GM12801 (cell line): ENCODE measurements around the gene PCCA.

Source experiments
- TF ChIP-seq, protein P1 (sequence below): IDR thresholded peaks from one replicate; pipeline ENCODE4 v1.5.1; 2011; ENCODE audit warnings: control low read depth; ENCODE audit not compliant: insufficient read length; ENCODE audit errors: extremely low read depth

PCCA gene

DNA sequence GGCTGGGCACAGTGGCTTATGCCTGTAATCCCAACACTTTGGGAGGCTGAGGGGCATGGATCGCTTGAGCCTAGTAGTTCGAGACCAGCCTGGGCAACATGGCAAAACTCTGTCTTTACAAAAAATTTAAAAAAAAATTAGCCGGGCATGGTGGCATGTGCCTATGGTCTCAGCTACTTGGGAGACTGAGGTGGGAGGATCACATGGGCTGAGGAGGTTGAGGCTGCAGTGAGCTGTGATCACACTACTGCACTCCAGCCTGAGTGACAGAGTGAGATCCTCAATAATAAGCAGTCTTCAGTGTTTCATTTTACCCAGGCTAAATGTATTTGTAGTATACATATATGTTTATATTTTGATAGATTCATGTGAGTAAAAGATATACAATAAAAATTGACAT is 414.7 kb downstream of the PCCA start:
- TF ChIP-seq, protein P1, sequence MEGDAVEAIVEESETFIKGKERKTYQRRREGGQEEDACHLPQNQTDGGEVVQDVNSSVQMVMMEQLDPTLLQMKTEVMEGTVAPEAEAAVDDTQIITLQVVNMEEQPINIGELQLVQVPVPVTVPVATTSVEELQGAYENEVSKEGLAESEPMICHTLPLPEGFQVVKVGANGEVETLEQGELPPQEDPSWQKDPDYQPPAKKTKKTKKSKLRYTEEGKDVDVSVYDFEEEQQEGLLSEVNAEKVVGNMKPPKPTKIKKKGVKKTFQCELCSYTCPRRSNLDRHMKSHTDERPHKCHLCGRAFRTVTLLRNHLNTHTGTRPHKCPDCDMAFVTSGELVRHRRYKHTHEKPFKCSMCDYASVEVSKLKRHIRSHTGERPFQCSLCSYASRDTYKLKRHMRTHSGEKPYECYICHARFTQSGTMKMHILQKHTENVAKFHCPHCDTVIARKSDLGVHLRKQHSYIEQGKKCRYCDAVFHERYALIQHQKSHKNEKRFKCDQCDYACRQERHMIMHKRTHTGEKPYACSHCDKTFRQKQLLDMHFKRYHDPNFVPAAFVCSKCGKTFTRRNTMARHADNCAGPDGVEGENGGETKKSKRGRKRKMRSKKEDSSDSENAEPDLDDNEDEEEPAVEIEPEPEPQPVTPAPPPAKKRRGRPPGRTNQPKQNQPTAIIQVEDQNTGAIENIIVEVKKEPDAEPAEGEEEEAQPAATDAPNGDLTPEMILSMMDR: no peak

DNA sequence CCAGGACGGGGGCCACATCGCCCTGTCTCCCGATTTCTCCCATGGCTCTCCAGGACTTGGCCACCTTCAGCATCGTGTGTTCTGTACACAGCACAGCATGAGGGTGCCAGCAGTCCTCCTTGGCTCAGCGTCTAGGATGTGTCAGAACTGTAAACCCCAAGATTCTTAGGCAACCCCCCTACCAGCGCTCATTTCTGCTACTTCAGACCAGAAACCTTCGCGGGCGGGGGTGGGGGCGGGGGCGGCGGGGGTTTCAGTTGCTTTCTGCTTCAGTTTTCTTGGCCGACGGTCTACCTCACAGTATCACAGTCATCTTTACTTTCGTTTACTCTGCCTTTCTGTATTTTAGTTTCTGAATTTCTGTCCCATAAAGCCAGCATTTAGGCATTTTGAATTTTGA is 417.3 kb downstream of the PCCA start:
- TF ChIP-seq, protein P1: no peak

DNA sequence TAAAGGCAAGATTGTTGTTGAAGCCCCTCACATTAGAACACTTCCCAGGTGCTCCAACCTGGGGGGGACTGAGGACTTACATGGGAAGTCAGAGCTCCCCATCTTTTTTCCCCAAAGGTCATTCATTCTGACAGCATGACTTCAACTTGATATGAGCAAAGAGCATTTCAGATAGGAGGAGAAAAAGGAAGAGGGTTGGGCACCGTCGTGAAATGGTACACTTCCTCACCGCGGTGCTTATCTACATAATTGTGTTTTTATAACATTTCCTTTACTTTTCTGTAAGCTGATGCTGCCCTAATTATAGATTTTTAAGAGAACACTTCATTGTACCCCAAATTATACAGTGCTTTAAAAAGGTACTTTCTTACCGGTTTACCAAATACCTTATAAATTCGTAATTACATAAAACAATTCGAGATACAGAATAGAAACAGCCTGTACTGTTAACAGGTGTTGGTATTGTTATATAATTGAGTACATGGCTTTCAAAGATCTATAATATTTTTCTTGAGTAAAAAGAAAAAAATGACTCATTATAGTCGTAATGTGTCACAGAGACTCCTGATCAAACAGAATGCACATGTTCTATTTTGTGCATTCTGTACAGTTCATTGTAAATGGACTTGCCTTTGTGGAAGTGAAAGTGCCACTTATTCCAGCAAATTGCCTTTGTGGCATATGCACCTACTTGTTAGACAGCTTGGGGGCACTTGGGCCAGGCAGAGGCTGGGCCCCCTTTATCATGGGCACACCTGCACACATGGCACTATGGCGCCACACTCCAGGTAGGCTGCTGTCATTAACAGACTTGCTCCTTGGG is 417.9 kb downstream of the PCCA start:
- TF ChIP-seq, protein P1: no peak

DNA sequence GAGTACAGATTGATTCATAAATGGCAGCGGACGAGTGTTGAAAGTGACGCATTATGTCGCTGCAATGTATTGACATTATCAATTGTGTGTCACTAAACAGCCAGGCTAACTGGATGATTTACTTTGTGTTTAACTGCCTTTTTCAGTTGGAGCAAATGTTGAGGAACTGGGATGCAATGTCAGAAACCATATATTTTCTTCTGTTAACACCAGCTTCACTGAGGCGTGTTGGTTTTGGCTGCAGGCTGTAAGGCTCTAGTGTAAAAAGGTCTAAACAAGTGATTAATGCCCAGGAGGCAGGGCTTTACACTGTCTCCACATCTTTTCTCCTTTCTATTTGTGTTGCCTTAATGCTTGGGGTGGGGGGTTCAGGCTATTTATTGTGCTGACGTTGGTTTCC is 419.6 kb downstream of the PCCA start:
- TF ChIP-seq, protein P1: no peak

DNA sequence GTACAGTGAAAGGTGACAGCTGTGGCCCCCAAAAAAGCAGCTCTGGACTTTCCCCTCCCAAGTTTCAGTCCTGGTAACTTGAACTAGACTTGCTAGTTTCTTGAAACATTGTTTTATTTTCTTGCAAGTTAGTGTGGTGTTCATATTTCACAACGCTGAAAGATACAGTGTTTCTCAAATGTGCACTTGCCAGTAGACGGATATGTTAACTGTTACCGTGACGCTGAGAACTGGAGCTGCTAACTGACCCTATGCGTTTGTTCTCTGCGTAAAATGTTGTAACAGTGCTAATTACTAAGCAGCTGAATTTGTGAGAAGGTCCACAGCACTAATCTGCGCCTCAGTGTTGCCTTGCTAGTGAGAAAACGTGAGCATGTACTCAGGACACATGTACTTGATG is 420.1 kb downstream of the PCCA start:
- TF ChIP-seq, protein P1: no peak

DNA sequence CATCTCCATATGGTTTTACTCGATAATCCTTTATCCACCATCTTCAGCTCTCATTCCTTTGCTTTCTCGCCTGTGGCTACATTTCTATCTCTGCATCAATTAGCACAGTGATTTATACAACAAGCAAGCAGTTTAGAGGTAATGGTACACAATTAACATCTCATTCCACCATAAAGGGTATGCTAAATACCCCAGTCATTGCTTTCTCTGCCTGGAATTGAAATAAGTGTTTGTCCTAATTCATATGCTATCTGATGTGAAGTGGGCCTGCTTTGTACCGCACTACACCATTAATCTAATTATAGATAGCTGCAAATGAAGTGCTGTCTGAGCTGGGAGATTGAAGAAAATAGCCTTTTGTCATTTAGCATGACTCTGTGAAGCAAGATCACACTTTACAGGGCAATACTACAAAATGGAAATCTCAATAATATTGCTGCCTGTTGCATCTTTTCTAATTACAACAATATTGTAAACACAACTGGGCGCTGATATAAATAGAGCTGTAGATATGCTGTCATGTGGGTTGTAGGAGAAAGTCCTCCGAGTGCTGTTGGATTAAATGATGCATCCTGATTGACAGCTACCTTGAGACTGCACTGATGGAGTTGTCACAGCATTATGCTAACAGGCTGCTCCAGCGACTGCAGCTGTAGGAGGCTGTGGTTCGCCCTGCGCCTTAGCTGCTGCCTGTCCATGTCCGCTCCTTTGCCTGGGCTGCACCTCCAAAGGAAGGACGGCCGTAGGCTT is 421.5 kb downstream of the PCCA start:
- TF ChIP-seq, protein P1: no peak

DNA sequence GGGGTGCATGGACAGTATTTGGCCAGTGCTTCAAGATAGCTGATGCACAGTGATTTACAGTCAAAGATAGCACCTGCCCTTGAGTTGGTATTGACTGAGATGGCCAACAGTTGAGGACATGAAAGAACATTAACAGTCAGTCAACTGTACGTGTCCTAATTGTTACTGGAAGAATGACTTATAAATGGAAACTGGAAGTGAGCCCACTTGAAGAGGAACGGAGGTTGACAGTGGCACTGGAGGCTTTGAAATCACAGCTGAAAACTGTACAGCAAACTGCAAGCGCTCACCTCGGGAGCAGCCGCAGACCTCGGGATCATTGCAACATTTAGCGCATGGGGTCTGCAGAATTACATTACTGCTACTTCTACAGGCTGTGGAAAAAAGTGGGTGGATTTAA is 422.6 kb downstream of the PCCA start:
- TF ChIP-seq, protein P1: no peak
